Neural cell (in vitro differentiated cells): ENCODE measurements around the gene SLC5A5.

Experiments used
- MXI1 ChIP-seq: fragments of 450-650 bp; conservative IDR thresholded peaks from 2 replicates; pipeline ENCODE4 v1.6.1; 2014; ENCODE audit warnings: antibody characterized with exemption, mild to moderate bottlenecking; ENCODE audit not compliant: poor library complexity, severe bottlenecking
- TF ChIP-seq, protein P1 (sequence below): fragments of 450-650 bp; IDR thresholded peaks from 2 replicates; pipeline ENCODE4 v1.5.1; 2014; ENCODE audit warnings: antibody characterized with exemption, mild to moderate bottlenecking, moderate library complexity; ENCODE audit not compliant: poor library complexity, severe bottlenecking

DNA sequence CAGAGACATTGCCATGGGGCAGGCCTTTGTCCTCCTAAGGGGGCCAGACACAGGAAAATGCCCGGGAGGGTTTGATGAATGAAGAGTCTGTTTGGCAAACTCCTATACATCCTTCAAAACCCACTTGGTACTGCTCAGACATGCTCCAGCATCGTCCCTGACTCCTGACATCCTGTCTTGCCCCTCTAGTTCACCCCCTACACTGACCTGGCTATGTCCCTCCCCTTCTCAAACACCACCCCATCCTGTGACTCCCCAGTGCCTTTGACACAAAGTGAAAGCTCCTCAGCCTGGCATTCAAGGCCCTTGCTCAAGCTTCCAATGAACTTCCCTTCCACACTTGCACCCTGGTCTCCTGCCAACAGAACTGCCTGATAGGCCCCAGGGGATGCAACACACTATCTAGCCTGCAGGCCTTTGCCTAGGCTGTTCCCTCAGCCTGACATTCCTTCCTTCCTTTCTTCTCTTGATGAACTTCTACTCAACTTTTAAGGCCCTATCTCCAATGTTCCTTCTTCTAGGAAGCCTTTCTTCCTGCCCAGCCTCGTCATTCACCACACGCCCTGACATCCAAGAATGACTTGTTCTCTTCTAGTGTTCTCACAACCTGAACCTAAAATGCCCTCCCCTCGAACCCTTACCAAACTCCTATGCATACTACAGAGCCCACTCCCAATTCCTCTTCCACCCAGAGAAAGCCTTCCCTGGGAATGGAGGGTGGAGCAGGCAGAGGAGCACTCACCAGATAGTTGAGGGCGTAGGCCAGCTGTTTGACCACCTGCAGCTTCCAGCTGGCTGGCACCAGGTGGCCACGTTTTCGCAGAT, 36.4 kb upstream of the SLC5A5 start:
- no peak for TF ChIP-seq MXI1
- TF ChIP-seq, protein P1, sequence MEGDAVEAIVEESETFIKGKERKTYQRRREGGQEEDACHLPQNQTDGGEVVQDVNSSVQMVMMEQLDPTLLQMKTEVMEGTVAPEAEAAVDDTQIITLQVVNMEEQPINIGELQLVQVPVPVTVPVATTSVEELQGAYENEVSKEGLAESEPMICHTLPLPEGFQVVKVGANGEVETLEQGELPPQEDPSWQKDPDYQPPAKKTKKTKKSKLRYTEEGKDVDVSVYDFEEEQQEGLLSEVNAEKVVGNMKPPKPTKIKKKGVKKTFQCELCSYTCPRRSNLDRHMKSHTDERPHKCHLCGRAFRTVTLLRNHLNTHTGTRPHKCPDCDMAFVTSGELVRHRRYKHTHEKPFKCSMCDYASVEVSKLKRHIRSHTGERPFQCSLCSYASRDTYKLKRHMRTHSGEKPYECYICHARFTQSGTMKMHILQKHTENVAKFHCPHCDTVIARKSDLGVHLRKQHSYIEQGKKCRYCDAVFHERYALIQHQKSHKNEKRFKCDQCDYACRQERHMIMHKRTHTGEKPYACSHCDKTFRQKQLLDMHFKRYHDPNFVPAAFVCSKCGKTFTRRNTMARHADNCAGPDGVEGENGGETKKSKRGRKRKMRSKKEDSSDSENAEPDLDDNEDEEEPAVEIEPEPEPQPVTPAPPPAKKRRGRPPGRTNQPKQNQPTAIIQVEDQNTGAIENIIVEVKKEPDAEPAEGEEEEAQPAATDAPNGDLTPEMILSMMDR = no peak
